ENCODE measurements around the gene PTPRT.

Gene PTPRT

DNA sequence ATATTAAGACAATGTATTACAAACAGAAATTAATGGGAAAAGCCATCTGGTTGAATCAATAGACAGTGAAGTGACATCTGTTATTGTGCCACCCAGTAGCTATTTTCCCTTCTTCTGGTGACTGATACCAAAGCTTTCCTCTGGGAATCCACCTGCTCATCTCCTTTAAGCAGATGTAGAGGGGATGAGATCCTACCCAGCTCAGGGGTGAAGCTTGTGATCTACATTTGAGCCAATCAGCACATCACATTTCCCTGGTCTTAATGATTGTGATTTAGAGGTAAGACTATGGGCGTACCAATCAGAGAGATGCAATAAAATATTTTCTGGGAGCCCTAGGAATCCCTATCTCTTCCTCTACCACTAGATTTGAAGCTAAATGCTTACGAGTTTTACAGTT lies 782.9 kb downstream of the PTPRT start:
- H3K4me1 ChIP-seq, result no peaks in the 10 kb centered on the region
- TF ChIP-seq, protein P1, sequence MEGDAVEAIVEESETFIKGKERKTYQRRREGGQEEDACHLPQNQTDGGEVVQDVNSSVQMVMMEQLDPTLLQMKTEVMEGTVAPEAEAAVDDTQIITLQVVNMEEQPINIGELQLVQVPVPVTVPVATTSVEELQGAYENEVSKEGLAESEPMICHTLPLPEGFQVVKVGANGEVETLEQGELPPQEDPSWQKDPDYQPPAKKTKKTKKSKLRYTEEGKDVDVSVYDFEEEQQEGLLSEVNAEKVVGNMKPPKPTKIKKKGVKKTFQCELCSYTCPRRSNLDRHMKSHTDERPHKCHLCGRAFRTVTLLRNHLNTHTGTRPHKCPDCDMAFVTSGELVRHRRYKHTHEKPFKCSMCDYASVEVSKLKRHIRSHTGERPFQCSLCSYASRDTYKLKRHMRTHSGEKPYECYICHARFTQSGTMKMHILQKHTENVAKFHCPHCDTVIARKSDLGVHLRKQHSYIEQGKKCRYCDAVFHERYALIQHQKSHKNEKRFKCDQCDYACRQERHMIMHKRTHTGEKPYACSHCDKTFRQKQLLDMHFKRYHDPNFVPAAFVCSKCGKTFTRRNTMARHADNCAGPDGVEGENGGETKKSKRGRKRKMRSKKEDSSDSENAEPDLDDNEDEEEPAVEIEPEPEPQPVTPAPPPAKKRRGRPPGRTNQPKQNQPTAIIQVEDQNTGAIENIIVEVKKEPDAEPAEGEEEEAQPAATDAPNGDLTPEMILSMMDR (IDR thresholded peaks at IDR 0.05; ENCODE audit: low read depth, low read length), result no peak
- no peak for DNase-seq
- no peaks in the 10 kb centered on the region for H3K27me3 ChIP-seq
- no peaks in the 10 kb centered on the region for H3K9me3 ChIP-seq
- H3K4me3 ChIP-seq (ENCODE audit: low read depth, low read length), result no peak overlapping the region
- H3K36me3 ChIP-seq, result no peaks in the 10 kb centered on the region

DNA sequence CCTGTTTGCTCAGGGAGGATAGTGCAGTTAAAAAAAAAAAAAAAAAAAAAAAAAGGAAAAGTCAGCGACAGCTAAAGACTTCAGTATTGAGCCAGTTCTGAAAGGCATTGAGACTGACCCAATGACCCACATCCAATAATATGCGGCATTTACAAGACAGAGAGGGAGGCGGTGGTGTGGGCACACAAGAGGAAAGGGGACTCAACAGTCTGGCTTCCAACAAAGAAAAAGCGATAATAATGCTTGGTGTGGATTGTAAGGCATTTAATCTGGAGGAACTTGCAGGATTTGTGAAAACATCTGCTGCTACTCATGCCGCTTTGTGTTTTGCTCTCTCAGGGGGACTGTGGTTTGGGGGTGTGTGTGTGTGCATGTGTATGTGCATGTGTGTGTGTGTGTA lies 787.3 kb downstream of the PTPRT start:
- Histone ChIP-seq H3K36me3 (no peaks in the 10 kb centered on the region), H3K4me1 (no peaks in the 10 kb centered on the region), H3K9me3 (no peaks in the 10 kb centered on the region; the same call in none of the 2 replicates), H3K4me3 (ENCODE audit: low read depth, low read length) (no peak overlapping the region), H3K27me3 (no peaks in the 10 kb centered on the region)
- TF ChIP-seq, protein P1 (IDR thresholded peaks at IDR 0.05; ENCODE audit: low read depth, low read length), result no peak
- no peak for DNase-seq

DNA sequence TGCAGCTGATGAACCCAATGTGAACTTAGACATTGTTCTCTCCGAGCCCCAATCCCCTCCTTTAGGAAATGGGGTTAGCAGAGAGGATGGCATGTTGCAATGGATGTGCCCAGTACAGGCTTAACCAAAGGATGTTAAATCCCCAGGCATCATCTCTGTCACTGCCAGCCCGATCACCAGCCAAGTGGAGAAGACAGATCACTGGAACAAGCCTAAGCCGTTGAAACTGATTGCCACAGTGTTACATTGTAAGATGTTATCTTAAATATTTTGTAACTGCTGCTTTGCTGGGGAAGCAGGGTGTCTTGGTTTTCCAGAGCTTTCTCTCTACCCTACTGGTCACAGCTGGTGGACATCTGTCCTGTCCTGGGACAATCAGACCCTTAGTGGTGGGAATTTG lies 788.1 kb downstream of the PTPRT start:
- H3K36me3 ChIP-seq, result no peaks in the 10 kb centered on the region
- TF ChIP-seq, protein P1 (IDR thresholded peaks at IDR 0.05; ENCODE audit: low read depth, low read length), result no peak
- DNase-seq, result no peak
- H3K27me3 ChIP-seq, result no peaks in the 10 kb centered on the region
- H3K4me3 ChIP-seq (ENCODE audit: low read depth, low read length), result no peak overlapping the region
- H3K9me3 ChIP-seq, result no peaks in the 10 kb centered on the region; the same call in none of the 2 replicates
- no peaks in the 10 kb centered on the region for H3K4me1 ChIP-seq

DNA sequence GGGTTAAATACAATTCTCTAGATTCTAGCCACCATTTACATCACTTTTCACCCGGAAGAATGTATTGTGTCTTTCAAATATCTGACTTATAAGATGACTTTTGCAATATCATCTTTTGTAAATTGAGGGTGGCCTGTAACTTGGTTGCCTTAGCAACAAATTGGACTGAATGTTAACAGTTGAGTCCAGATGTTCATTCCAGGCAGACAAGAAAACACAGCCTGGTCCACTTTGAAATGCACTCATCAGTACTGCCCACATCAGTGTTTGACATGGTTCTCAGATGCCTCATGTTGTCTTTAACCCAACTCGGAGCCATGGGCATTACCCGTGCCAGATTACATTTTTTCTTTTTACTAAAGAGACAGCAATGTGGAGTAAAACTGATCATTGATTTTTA lies 789.9 kb downstream of the PTPRT start:
- no peak for DNase-seq
- TF ChIP-seq, protein P1 (IDR thresholded peaks at IDR 0.05; ENCODE audit: low read depth, low read length), result no peak
- Histone ChIP-seq H3K27me3 (no peaks in the 10 kb centered on the region), H3K4me3 (ENCODE audit: low read depth, low read length) (no peak overlapping the region), H3K36me3 (no peaks in the 10 kb centered on the region), H3K4me1 (no peaks in the 10 kb centered on the region), H3K9me3 (no peaks in the 10 kb centered on the region; the same call in none of the 2 replicates)

DNA sequence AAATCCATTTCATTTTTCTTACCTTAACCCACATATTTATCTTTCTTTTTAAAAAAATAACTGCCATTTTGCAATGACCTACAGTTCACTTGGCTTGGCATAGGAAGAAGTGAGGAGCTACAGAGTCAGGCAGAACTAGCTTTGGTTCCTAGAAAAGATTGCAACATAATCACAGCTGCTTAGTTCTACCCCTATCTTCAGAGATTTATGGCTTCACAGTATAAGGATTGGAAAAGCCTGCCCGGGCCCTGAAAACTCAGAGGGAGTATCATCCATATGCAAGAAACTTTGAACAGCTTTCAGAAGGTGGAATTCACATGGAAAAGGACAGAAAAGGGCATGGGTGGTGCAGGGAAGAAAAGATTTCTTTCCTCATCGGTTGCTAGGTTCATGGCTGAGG lies 797.3 kb downstream of the PTPRT start:
- Histone ChIP-seq H3K4me1 (no peaks in the 10 kb centered on the region), H3K36me3 (no peaks in the 10 kb centered on the region), H3K27me3 (no peaks in the 10 kb centered on the region), H3K9me3 (no peaks in the 10 kb centered on the region; the same call in 1 of the 2 replicates), H3K4me3 (ENCODE audit: low read depth, low read length) (no peak overlapping the region)
- DNase-seq, result no peak
- TF ChIP-seq, protein P1 (IDR thresholded peaks at IDR 0.05; ENCODE audit: low read depth, low read length), result no peak

DNA sequence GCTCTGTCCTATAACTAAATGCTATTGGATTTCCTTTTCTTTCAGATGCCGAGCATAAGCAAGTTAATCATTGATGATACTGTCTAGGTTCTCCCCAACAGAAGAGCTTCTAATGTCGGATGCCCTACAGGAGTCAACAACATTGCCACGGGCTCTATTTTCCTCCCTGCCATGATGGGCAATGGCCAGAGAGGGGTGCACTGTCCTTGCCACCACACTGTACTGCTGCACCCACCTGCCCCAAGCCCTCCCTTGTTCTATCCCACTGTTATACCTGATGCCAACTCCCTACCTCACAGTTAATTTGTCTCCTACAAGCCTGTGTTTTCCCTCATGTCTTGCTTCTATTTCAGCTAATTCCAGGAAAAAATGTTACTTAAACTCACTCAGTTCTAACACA lies 797.9 kb downstream of the PTPRT start:
- TF ChIP-seq, protein P1 (IDR thresholded peaks at IDR 0.05; ENCODE audit: low read depth, low read length), result no peak
- H3K4me1 ChIP-seq, result no peaks in the 10 kb centered on the region
- no peak overlapping the region for H3K4me3 ChIP-seq (ENCODE audit: low read depth, low read length)
- H3K27me3 ChIP-seq, result no peaks in the 10 kb centered on the region
- no peaks in the 10 kb centered on the region for H3K9me3 ChIP-seq
- no peaks in the 10 kb centered on the region for H3K36me3 ChIP-seq
- no peak for DNase-seq
